ENCODE data around the gene PARVB. TPM values are rescaled to one million over a fixed set of nuclear protein-coding genes. Genes with fewer than 3 reads are reported as not detected.
A peak's percentile ranks its signal among the peaks of the same experiment; 100 is the strongest.

PARVB gene
- total RNA-seq, 1 donor from 2014 or later: 183 TPM

DNA sequence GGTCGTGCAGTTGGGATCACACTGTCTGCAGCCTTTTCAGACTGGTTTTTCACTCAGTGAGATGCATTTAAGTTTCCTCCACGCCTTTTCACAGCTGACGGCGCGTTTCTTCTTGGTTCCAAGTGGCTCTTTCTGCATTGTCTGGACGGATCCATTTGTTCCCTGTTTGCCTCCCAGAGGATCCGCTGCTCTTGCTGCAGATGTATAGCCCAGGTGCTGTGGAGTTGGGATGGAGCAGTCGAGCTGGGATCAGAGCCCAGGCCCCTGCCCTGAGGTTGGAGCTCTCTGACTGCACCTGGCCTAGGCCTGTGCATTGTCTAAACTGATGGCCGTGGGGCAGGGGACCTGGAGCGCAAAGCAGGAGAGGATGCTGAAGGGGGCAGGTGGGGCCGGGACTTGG, 51.6 kb downstream of the PARVB start:
- DNase-seq (no peak), ATAC-seq (no peak)
- intact Hi-C loops (cut with micrococcal nuclease): no loop called here

DNA sequence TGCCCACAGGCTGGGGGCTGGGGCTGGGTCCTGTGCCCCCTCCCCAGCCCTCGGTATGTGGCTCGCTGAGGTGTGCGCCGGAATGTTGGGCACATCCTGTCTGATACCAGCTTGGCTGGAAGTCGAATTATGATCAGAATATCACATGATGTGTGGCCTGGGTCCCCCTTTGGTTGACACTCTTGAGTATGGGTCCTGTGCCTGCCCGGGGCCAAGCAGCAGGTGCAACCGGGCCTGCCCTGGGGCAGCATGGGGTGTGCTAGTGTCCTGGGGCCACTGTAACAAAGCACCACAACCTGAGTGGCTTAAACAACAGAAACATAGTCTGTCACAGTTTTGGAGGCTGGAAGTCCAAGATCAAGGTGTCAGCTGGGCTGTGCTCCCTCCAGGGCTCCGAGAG, 52.7 kb downstream of the PARVB start:
- intact Hi-C loops (cut with micrococcal nuclease): no loop called here
- no peak for ATAC-seq
- no peak for DNase-seq

DNA sequence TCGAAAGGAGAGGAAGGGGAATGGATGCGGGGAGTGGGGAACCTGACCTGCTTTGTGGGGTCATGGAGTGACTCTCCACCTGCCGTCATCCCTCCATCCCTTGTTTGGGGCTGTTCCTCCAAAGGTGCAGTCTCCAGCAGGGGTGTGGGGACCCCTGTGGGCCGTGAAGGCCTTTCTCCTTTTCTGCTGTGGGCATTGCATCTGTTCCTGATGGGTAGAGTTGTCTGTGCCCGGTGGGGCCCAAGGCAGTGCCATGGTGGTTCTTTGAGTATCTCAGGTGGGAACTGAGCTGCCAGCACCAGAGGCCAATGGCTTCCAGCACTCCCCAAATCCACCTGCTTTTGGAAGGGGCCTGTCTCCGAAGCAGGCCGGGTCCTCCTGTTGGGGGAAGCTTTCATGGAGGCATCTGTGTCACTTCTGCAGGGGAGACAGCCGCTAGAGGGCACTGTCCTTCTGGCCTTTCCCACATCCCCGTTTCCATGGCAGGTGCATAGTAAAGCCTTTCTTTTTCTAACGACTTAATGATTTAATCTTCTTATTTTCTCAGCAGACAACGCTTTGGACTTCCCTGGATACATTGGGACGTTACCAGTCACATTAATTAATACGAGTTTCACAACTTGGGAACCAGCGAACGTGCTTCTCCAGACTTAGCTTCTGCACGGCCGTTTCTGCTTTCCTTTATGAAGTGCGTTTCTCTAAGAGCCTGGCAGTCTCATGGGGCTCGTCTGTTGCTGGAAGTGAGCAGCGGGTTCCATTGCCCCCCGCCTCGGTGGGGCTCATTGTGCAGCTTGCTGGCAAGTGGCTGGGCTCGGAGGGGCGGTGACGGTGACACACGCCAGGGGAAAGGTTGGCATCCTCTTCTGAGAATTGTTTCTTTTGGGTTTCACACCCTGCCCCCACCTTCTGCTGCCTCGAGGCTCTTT, 57.1 kb downstream of the PARVB start:
- intact Hi-C loops (cut with micrococcal nuclease): loop anchor here (5.0 to 10.0 kb wide), 2 partner anchors 54 to 84 kb away; no protein-coding TSS in a partner anchor
- DNase-seq (peak; percentile 86), ATAC-seq (no peak)

DNA sequence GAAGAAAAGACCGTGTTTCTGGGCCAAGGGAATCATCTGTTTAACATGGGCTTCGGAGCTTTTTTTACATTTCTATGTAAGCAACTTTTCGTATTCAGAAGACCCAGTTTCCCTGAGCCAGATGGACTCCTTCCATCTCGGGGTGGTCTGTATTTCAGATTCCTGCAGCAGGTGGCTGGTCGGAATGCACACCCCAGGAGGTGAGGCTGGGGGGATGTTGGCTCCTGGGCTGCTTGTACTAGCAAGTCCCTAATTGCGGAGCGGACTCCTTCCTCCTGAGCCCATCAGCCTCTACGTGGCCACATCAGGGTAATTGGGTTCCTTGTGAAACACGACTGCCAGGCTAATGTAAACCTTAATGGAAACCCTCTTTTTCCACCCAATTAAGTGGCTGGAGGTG, 58.7 kb downstream of the PARVB start:
- intact Hi-C loops (cut with micrococcal nuclease): loop anchor here (5.0 to 10.0 kb wide), 2 partner anchors 52 to 86 kb away; no protein-coding TSS in a partner anchor
- no peak for ATAC-seq
- DNase-seq: no peak

DNA sequence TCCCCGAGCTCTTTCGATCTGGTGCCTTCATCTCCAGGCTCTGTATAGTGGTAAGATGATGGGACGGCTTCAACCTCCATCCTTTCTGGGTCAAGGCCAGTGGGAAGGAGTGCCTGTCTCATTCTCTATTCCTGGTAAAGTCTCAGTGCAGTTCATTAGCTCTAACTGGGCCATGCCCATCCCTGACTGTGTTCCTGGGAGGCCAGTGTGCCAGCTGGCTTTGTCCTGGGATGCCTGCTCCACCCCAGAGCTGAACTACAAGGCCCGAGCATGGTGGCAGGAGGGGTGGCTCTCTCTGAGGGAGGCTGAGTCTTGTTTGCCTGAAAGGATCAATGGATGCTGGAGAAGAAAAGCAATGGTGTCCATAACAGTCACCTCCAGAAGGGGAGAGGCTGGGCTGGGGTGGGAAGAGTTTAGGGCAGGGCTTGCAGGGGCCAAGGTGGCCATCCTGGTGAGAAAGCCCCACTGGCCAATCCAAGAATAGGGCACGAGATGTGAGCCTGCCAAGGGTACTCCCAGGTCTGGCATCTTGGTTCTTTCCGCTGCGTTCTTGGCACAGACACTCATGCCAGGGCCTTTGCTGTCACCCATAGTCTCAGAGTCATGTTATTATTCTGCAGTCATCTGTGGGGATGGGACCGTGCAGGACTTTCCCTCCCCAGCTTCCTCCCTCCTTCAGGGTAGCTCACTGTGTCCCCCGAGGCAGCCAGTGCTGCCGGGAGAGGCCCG, 60.1 kb downstream of the PARVB start:
- ATAC-seq (peak; percentile 68), DNase-seq (peak; percentile 54)
- intact Hi-C loops (cut with micrococcal nuclease): loop anchor here (5.0 to 10.0 kb wide), 2 partner anchors 51 to 87 kb away; no protein-coding TSS in a partner anchor

DNA sequence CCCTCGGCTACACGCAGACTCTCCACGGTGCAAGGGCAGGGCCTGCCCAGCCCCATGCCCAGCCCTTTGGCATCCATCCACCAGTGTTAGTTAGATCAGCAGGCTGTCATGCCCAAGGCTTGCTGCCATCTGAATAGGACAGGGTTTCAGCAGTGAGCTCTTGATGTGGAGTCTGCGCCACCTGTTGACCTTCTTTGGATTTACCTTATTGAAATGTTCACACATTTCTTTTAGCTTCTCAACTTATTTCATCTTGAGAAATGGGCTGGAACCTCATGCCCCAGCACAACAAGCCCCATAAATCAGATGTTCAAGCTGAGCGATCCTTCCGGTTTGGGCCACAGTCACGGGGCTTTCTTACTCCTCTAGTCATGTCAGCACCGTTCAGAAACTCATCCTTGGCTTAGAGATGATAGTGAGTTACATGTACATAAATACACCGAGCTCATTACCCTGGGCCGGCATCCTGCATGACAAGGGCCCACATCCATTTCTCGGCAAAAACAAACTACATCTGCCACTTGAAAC, 61.7 kb downstream of the PARVB start:
- peak; percentile 84 for ATAC-seq
- DNase-seq: peak; percentile 86
- intact Hi-C loops (cut with micrococcal nuclease): loop anchor here (10.0 kb wide), 1 partner anchor 49 kb away; no protein-coding TSS in a partner anchor

DNA sequence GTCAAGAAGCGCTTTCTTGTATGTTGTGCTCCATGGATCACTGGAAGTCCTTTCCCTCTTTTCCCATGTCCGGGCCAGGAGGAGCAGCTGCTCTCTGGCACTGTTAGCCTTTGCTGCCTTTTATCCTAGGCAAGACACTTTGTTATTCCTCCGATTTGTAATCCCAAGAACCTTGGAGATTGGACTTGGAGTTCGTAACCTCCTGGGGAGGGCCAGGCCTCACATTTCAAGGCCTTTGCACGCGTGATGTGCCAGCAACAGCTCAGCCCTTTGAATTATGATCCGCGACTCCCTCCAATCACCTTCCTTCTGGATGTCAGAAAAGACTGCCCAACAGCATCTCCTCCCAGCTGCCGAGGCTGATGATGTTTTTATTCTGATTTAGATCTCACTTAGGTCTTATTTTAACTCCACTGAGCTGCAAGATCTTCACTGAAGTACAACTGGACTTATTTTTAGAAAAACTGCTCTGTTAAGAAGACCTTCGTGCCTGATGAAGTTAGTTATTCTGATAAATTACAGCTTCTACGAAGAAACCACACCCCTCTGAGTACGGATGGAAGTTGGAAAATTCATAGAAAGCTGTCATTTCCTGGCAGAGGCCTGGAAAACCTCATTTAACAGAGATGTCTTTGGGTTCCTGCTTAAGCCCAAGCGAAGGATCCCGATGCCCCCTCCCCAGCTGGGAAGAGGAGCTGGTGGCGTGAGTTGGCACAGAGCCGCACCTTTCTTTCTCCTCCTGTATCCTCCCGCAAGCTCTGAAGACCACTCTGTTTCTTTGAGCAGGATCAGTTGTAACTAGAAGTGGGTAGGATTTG, 62.4 kb downstream of the PARVB start:
- ATAC-seq: peak; percentile 13
- intact Hi-C loops (cut with micrococcal nuclease): loop anchor here (10.0 kb wide), 1 partner anchor 48 kb away; no protein-coding TSS in a partner anchor
- DNase-seq: no peak

DNA sequence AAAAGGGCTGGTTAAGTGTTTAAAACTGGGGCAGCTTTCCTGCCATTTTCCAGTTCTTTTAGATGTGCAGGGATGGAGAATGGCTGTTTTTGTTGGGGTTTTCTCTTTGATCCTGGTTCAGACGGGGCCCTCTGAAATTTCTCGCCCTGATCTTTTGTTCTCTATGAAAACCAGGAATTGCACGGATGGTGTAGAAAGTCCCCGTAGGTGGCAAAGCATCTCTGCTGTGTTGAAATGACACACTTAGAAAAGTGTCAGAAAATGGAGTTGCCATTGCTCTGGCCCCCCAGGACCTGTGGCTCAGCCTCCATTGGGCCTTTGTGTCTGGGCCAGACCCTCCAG, 63.0 kb downstream of the PARVB start:
- intact Hi-C loops (cut with micrococcal nuclease): loop anchor here (10.0 kb wide), 1 partner anchor 48 kb away; no protein-coding TSS in a partner anchor
- ATAC-seq (no peak), DNase-seq (no peak)

DNA sequence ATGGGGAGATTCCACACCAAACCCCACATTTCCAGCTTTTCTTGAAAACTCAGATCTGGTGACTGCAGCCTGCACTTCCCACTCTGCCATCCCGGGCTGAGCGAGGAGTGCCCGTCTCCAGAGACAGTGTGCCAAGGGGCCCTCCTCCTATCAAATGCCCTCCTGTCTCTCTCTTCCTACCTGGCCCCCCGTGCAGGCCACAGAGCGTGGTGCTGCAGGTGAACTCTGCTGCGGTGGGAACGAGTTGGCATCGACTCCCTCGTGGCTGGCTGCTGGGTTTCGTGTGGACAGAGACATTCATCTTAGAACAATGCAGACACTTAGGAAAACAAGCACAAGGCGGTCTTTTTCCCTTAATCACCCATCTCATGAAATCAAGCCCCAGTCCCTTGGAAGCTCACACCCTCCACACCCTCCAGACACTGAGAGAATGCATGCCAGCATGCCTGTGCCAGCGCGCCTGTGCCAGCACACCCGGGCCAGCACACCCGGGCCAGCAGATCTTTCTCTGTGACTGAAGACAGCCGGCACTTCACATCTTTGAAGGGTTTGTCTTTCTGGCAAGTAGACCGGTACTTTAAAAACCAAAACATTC, 65.0 kb downstream of the PARVB start:
- ATAC-seq: peak; percentile 65
- peak; percentile 80 for DNase-seq
- intact Hi-C loops (cut with micrococcal nuclease): loop anchor here (10.0 kb wide), 1 partner anchor 46 kb away; no protein-coding TSS in a partner anchor

DNA sequence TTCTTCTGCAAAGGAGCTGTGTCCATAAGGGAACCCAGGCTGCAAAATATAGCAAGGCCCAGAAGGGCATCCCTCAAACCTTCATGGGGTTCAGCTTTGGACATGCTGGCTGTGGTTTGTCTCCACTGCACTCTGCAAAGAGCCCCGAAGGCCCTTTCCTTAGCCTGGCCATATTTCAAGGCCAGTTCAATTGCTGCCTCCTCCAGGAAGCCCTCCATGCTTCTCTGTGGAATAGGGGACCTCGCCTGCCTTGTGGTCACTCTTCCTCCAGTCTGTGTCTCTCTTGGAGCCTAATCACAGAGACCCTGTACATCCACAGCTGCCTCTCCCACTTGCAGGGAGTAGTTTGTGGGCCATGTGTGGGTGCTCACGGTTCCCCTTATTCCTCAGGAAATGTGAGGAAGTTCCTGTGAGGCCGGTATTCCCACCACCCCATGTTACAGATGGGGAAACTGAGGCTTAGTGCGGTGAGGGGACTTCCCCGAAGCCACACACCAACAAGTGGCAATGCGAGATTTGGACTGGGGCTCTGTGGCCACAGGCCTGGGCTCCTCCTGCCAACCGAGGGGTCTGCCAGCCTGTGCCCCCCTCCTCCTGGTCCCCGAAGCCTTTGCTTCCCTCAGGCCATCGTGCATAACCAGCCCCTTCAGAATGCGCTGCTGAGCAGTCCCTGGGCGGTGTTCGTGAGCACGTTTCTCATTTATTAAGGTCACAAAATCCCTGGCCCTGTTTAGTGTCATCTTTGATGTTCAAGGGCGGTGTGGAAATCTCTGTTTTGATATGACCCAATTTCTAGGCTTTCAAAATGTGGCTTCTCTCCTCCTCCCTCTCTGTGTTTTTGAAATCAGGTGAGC, 65.8 kb downstream of the PARVB start:
- ATAC-seq (no peak), DNase-seq (no peak)
- intact Hi-C loops (cut with micrococcal nuclease): loop anchor here (10.0 kb wide), 1 partner anchor 45 kb away; no protein-coding TSS in a partner anchor

DNA sequence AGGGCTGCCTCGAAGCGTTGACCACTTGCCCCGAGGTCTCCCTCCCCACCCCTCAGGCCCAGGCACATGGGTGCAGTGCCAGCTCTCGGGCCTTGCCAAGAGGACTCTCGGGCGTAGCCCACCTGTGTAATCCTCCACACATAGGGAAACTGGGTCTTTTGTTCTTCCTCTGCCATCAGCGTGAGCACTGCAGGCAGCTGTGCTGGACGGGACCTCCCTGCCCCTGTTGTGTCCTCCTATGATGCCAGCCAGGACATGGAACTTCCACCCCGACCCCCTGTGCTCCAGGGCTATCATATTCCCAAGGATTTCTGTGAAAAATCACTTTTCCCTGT, 66.4 kb downstream of the PARVB start:
- DNase-seq (peak; percentile 23), ATAC-seq (no peak)
- intact Hi-C loops (cut with micrococcal nuclease): no loop called here

DNA sequence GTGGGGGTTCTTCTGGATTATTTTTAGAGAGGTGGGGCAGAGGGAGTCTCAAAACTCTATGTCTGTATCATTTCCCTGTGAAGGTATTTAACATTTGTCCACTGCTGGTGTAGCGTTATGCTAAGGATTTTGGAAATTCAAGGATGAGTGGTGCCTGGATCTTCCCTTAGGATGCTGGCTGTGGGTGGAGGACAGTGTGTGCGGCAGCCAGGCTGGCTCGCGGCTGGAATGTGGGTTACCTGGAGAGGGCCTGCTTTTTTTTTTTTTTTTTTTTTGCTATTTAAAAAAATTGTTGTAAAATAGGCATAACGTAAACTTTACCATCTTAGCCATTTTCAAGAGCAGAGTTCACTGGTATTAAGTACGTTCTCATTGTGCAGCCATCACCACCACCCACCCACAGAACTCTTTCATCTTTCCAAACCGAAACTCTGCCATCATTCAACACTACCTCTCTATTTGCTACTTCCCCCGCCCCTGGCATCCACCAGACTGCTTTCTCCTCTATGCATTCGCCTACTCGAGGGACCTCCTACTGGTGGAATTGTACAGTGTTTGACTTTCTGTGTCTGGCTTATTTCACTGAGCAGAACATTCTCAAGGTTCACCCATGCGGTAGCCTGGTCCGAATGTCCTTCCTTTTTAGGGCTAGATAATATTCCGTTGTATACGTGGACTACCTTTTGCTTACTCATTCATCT, 67.1 kb downstream of the PARVB start:
- DNase-seq (no peak), ATAC-seq (no peak)
- intact Hi-C loops (cut with micrococcal nuclease): no loop called here

DNA sequence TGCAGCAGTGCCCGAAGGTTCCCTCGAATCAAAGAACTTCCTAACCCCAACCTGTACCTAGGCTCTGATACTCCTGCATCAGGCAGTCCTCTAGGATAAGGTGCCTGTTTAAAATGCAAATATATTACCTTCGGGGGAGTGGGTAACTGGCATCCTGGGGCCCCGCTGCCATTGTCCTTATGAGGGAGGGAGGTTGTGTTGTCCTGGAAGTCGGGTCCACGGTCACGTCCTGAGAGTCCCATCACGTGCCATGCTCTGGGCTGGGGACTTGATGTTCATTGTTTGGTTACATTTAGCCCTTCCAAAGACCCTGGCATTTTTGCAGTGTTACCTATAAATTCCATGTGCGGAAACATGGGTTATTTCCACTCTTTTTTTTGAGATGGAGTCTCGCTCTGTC, 67.6 kb downstream of the PARVB start:
- DNase-seq: no peak
- intact Hi-C loops (cut with micrococcal nuclease): no loop called here
- ATAC-seq: no peak

DNA sequence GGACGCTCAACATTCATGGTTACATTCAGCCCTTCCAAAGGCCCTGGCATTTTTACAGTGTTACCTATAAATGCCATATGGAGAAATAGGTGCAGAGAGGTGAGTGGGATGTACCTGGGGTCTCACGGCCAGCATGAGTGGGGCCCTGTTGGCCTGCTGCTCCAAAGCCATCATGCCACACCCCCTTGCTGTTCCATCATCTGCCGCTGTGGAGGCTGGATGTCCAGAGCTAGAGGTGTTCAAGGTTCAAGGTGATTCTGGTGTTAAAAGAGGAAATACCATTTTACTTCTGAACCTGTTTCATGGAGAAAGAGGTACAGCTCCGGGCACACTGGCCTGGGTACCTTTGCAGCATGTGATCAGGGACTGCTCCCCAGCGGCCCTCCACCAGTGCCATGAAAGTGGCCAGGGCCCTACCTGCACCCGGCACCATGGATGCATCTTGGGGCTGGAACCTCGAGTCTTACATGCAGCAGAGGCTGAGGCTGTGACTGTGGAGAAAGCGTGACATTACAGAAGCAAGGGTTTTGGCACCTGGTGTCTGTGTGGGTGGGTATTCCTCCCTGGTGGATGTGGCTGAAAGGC, 68.6 kb downstream of the PARVB start:
- DNase-seq (no peak), ATAC-seq (no peak)
- intact Hi-C loops (cut with micrococcal nuclease): no loop called here

DNA sequence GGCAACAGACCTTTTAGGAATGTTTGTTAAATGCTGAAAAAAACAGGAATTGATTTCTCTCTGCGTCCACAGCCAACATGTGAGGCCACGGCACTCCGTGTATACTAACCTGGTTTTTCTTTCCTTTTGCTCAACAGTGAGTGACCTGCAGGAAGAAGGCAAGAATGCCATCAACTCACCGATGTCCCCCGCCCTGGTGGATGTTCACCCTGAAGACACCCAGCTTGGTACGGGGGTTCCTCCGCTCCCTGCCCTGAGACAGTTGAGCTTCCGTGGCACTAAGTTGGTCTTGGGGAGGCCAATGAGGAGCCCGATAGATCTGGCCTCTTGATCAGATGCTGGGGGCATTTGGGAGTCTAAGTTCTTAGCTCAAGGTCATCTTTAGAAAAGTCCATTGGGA, 69.7 kb downstream of the PARVB start:
- ATAC-seq: no peak
- no peak for DNase-seq
- intact Hi-C loops (cut with micrococcal nuclease): no loop called here

DNA sequence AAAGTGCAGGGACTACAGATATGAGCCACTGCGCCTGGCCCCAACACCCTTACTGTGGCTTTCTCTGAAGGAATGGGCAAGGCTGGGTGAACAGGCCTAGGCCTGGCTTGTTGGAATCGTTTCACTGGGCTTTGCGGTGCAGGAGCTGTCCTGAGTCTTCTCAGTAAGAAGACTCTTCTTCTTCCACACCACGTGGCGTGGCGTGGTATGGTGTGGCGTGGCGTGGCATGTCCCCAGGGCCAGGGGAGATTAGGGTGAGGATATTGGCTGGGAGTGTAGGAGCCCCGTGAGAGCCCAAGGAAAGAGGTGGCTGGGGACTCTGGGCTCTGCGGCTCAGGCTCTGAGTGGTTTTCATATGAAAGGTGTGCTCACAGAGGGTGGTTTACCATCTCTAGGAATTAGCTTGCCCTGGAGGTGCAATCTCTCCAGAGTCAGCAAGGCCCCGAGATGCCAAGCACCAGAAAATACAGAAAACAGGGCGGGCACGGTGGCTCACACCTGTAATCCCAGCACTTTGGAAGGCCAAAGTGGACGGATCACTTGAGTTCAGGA, 70.7 kb downstream of the PARVB start:
- intact Hi-C loops (cut with micrococcal nuclease): no loop called here
- no peak for ATAC-seq
- DNase-seq: no peak

DNA sequence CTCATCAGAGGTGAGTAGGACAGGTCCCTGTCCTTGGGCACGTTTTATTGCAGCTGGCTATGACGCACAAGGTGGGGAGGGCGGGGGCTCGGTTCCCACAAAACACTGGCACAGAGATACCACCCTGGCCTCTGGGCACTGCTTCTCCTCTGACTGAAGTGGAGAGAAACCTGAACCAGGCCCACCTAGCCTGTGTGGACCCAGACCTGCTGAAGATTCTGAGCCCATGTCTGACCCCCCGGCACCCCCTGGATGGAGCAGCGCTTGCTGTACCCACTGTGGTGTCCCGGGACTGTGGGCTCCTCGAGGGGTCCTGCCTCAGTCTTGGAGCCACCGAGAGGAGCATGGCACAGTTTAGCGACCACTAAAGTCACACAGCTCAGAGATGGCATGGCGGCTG, 72.6 kb downstream of the PARVB start:
- ATAC-seq: no peak
- intact Hi-C loops (cut with micrococcal nuclease): no loop called here
- DNase-seq: peak; percentile 4

Data from left ventricle myocardium superior (tissue), 1 donor.